OCI-LY3 (cell line): Measurements from ENCODE around the gene FAM3A.
"Not testable (repeated sequence)": the region's sequence is repeated elsewhere in the genome, so short reads cannot be mapped to it uniquely, and the experiment has no call there.

ENCODE experiments used
- EZH2phosphoT487 ChIP-seq: fragments of 200-600 bp; shearing (Covaris generic); IDR thresholded peaks from 2 replicates; pipeline ENCODE4 v1.6.1; 2018; ENCODE audit warnings: antibody characterized with exemption, mixed run types, low read depth
- TF ChIP-seq, protein P1 (sequence below): fragments of 200-600, 300-600 bp; sonication (generic); IDR thresholded peaks from 2 replicates; pipeline ENCODE4 v1.5.1; 2014; ENCODE audit warnings: antibody characterized with exemption, low read length, low read depth

DNA sequence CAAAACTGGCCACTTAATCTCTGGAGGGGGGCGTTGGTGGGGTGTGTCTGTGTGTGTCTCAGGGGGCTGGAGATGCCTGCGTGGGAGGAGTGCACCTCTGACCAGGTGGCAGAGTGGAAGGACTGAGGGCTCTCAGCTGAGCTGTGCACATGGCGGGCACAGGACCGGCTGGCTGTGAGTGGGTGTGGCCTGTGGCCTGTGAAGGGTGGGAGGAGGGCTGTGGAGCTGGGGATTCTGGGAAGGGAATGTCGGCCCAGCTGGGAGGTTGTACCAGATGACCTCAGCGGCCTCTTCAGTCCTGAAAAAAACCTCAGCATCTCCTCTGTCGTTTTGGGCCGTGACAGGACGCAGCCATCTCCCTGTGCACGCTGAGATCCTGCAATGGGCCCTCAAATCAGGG, 46.3 kb upstream of the FAM3A start:
- TF ChIP-seq, protein P1, sequence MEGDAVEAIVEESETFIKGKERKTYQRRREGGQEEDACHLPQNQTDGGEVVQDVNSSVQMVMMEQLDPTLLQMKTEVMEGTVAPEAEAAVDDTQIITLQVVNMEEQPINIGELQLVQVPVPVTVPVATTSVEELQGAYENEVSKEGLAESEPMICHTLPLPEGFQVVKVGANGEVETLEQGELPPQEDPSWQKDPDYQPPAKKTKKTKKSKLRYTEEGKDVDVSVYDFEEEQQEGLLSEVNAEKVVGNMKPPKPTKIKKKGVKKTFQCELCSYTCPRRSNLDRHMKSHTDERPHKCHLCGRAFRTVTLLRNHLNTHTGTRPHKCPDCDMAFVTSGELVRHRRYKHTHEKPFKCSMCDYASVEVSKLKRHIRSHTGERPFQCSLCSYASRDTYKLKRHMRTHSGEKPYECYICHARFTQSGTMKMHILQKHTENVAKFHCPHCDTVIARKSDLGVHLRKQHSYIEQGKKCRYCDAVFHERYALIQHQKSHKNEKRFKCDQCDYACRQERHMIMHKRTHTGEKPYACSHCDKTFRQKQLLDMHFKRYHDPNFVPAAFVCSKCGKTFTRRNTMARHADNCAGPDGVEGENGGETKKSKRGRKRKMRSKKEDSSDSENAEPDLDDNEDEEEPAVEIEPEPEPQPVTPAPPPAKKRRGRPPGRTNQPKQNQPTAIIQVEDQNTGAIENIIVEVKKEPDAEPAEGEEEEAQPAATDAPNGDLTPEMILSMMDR = not testable (repeated sequence)
- not testable (repeated sequence) for TF ChIP-seq EZH2phosphoT487
